A673 (cell line): ENCODE measurements around the gene JMJD1C.

Experiments
- CTCF ChIP-seq: fragments of 300-800, 200-600 bp; sonication (generic); conservative IDR thresholded peaks from 2 replicates; pipeline ENCODE4 v1.5.1; 2017; ENCODE audit warnings: low read depth, mild to moderate bottlenecking, antibody characterized with exemption, low read length, moderate library complexity, mixed read lengths
- EZH2 ChIP-seq: fragments of 200-600 bp; sonication (generic); IDR thresholded peaks from 2 replicates; pipeline ENCODE4 v1.6.1; 2017; ENCODE audit warnings: borderline replicate concordance, low read depth, mild to moderate bottlenecking, mixed read lengths, antibody characterized with exemption, low read length; ENCODE audit not compliant: poor library complexity, severe bottlenecking

GRCh38 chr10:63503395-63503794 is 37.6 kb upstream of the JMJD1C start:
- TF ChIP-seq CTCF (no peak), EZH2 (no peak)
